ENCODE data around the gene SLC12A3.

Gene SLC12A3

GRCh38 chr16:56894331-56894917 lies 29.4 kb downstream of the SLC12A3 start:
- DNase-seq: no peak

- no peak for DNase-seq
These were observed 30.8 kb downstream of the SLC12A3 start for GRCh38 chr16:56895813-56896212.

GRCh38 chr16:56896244-56896643 lies 31.2 kb downstream of the SLC12A3 start:
- DNase-seq: no peak

GRCh38 chr16:56897026-56897799 lies 32.2 kb downstream of the SLC12A3 start:
- no peak for DNase-seq

- DNase-seq: no peak
These were observed 33.8 kb downstream of the SLC12A3 start for GRCh38 chr16:56898847-56899246.

GRCh38 chr16:56903866-56904265 lies 38.9 kb downstream of the SLC12A3 start:
- DNase-seq: no peak

- DNase-seq: no peak
These were observed 42.4 kb downstream of the SLC12A3 start for GRCh38 chr16:56907401-56907800.

- DNase-seq: no peak
These were observed 44.5 kb downstream of the SLC12A3 start for GRCh38 chr16:56909527-56909979.

GRCh38 chr16:56910112-56910511 lies 45.1 kb downstream of the SLC12A3 start:
- DNase-seq: no peak

GRCh38 chr16:56910654-56911539 lies 45.9 kb downstream of the SLC12A3 start:
- DNase-seq: no peak

GRCh38 chr16:56911771-56912571 lies 47.0 kb downstream of the SLC12A3 start:
- DNase-seq: no peak

- DNase-seq: no peak
These were observed 48.0 kb downstream of the SLC12A3 start for GRCh38 chr16:56912746-56913708.

GRCh38 chr16:56914896-56915295 lies 49.9 kb downstream of the SLC12A3 start:
- DNase-seq: no peak

GRCh38 chr16:56915336-56916119 lies 50.5 kb downstream of the SLC12A3 start:
- DNase-seq: no peak

GRCh38 chr16:56916571-56917403 lies 51.8 kb downstream of the SLC12A3 start:
- DNase-seq: no peak

- no peak for DNase-seq
These were observed 53.5 kb downstream of the SLC12A3 start for GRCh38 chr16:56918467-56919012.

- DNase-seq: no peak
These were observed 54.2 kb downstream of the SLC12A3 start for GRCh38 chr16:56919099-56919800.

GRCh38 chr16:56921571-56921970 lies 56.6 kb downstream of the SLC12A3 start:
- DNase-seq: no peak

Data from activated effector memory CD4-positive, alpha-beta T cell treated with anti-CD3 and anti-CD28 coated beads, Interleukin-2, amount 50 U/mL, for 16 hours (primary cell).